K562 (cell line): Measurements from ENCODE around the gene LAMB2. TPM values are rescaled to one million over a fixed set of nuclear protein-coding genes. Genes with fewer than 3 reads are reported as not detected.

ENCODE experiments used
- ATAC-seq: fragments of 200-7000 bp; cut with Tn5 transposase; 3 replicates; pipeline ENCODE4 v1.9.1; 2020; ENCODE audit warnings: moderate library complexity
- BruUV-seq: library from RNA; stranded (reverse); fragments of 400-500 nt; replicated peaks from 2 replicates; lab custom pipeline; 2021; lab: Mats Ljungman, UMichigan
- CTCF ChIA-PET: fragments of 300-600 bp; formaldehyde crosslinking; extraction: SDS; loops from one replicate; lab custom pipeline; 2021; ENCODE audit warnings: low intra/inter-chr PET ratio; lab: Yijun Ruan, JAX
- POLR2A ChIA-PET: fragments of 300-600, 350-650 bp; sonication (Branson Sonifier 250); formaldehyde crosslinking; extraction: SDS; loops from one replicate; lab custom pipeline; 2021; ENCODE audit warnings: antibody characterized with exemption, inconsistent platforms; lab: Yijun Ruan, JAX
- DNase-seq, 4 experiments: peaks; one replicate each; pipeline versions ENCODE4 v3.0.0 to v3.0.0-alpha.2; 2011 to 2018; ENCODE audit warnings: low spot score in 3 of 4, mixed read lengths in 3 of 4; ENCODE audit errors: extremely low read depth in 1 of 4
- FAIRE-seq: peaks from 2 replicates; lab custom pipeline; 2011; peaks lifted over from hg19 to GRCh38; lab: Jason Lieb, UNC
- H2AFZ ChIP-seq: 2 replicates; pipeline ENCODE4 v1.6.0; 2011; ENCODE audit warnings: low read depth, low read length, control low read depth, inconsistent platforms
- H3K27ac ChIP-seq: fragments of 200-600 bp; 3 replicates; pipeline ENCODE4 v1.8.0; 2011; ENCODE audit warnings: low read depth, mild to moderate bottlenecking, control low read depth, inconsistent platforms, low read length, moderate library complexity, mixed read lengths; ENCODE audit errors: extremely low read depth
- H3K27me3 ChIP-seq, 2 experiments: fragments of 300-600 bp in 1 of 2; 2 replicates in 1 of 2; 3 replicates in 1 of 2; pipeline versions ENCODE4 v1.6.0 to v1.8.0; 2011; ENCODE audit warnings: inconsistent platforms in 2 of 2, low read length in 2 of 2, mild to moderate bottlenecking in 1 of 2, mixed read lengths in 1 of 2, moderate library complexity in 1 of 2; ENCODE audit not compliant: control insufficient read depth in 2 of 2, insufficient read depth in 2 of 2
- H3K36me3 ChIP-seq: fragments of 300-600 bp; 3 replicates; pipeline ENCODE4 v1.8.0; 2011; ENCODE audit warnings: mild to moderate bottlenecking, low read length, inconsistent platforms; ENCODE audit not compliant: control insufficient read depth, insufficient read depth
- H3K4me1 ChIP-seq, 2 experiments: fragments of 200-600 bp in 1 of 2; replicated peaks in 1 of 2; 2 replicates in 1 of 2; 3 replicates in 1 of 2; pipeline versions ENCODE4 v1.5.1 to v1.8.0; 2011; ENCODE audit warnings: inconsistent platforms in 2 of 2, low read length in 2 of 2, mild to moderate bottlenecking in 1 of 2, mixed read lengths in 1 of 2, moderate library complexity in 1 of 2; ENCODE audit not compliant: control insufficient read depth in 2 of 2, insufficient read depth in 2 of 2
- H3K4me2 ChIP-seq: 2 replicates; pipeline ENCODE4 v1.6.1; 2011; ENCODE audit warnings: low read length, control low read depth, inconsistent platforms, mixed read lengths; ENCODE audit not compliant: insufficient read depth
- H3K4me3 ChIP-seq: fragments of 200-600 bp; sonication (generic), shearing (Covaris generic); 2 replicates; pipeline ENCODE4 v1.5.1; 2016; ENCODE audit warnings: control low read depth, inconsistent platforms
- H3K79me2 ChIP-seq: fragments of 200-600 bp; 3 replicates; pipeline ENCODE4 v1.8.0; 2011; ENCODE audit warnings: low read length, inconsistent platforms; ENCODE audit not compliant: control insufficient read depth, insufficient read depth
- H3K9ac ChIP-seq, 2 experiments: 2 replicates each; pipeline versions ENCODE4 v1.6.0 to v1.6.1; 2011; ENCODE audit warnings: low read depth in 2 of 2, low read length in 2 of 2, control low read depth in 1 of 2, inconsistent platforms in 1 of 2, mild to moderate bottlenecking in 1 of 2, mixed read lengths in 1 of 2; ENCODE audit not compliant: insufficient read depth in 1 of 2
- H3K9me1 ChIP-seq: one replicate; pipeline ENCODE4 v1.6.0; 2011; ENCODE audit warnings: inconsistent platforms, mild to moderate bottlenecking, low read length, moderate library complexity; ENCODE audit not compliant: control insufficient read depth, insufficient read depth
- H3K9me3 ChIP-seq: replicated peaks from 2 replicates; pipeline ENCODE4 v1.5.1; 2011; ENCODE audit warnings: low read depth, low read length, inconsistent platforms; ENCODE audit not compliant: control insufficient read depth, insufficient read depth
- H4K20me1 ChIP-seq: replicated peaks from 2 replicates; pipeline ENCODE4 v1.6.1; 2011; ENCODE audit warnings: low read length, inconsistent platforms, mixed read lengths; ENCODE audit not compliant: control insufficient read depth, insufficient read depth
- CBX1 ChIP-seq: sonication (generic); IDR thresholded peaks from 2 replicates; pipeline ENCODE4 v1.6.1; 2016; ENCODE audit warnings: antibody characterized with exemption, low read depth, mild to moderate bottlenecking
- GABPA ChIP-seq: fragments of 200-800 bp; sonication (Bioruptor generic); conservative IDR thresholded peaks from 2 replicates; pipeline ENCODE4 v1.6.1; 2016; ENCODE audit warnings: low read depth, missing genetic modification characterization, missing compliant biosample characterization
- GATA2 ChIP-seq: sonication (generic); formaldehyde crosslinking; IDR thresholded peaks from 2 replicates; pipeline ENCODE4 v1.4.0; 2020; ENCODE audit warnings: mild to moderate bottlenecking, missing genetic modification reagents
- HDAC3 ChIP-seq: fragments of 450-650 bp; IDR thresholded peaks from 2 replicates; pipeline ENCODE4 v1.6.1; 2018; ENCODE audit warnings: borderline replicate concordance, mild to moderate bottlenecking, moderate library complexity; ENCODE audit not compliant: partially characterized antibody
- JUNB ChIP-seq: fragments of 450-650 bp; formaldehyde crosslinking; conservative IDR thresholded peaks from 2 replicates; pipeline ENCODE4 v1.4.0; 2020; ENCODE audit warnings: mild to moderate bottlenecking
- MEF2A ChIP-seq: IDR thresholded peaks from 2 replicates; pipeline ENCODE4 v1.6.1; 2011; ENCODE audit warnings: low read depth, mild to moderate bottlenecking, low read length, moderate library complexity; ENCODE audit not compliant: control insufficient read depth
- MYNN ChIP-seq, 2 experiments: sonication (generic); formaldehyde crosslinking in 1 of 2; IDR thresholded peaks; 2 replicates each; pipeline versions ENCODE4 v1.5.0 to v1.6.1; 2016 to 2020; ENCODE audit warnings: antibody characterized with exemption in 1 of 2, missing genetic modification reagents in 1 of 2
- NCOR1 ChIP-seq: fragments of 450-650 bp; IDR thresholded peaks from 2 replicates; pipeline ENCODE4 v1.6.1; 2016; ENCODE audit warnings: mild to moderate bottlenecking, moderate library complexity
- RBFOX2 ChIP-seq: fragments of 200-400 bp; formaldehyde crosslinking; IDR thresholded peaks from 2 replicates; pipeline ENCODE4 v1.6.1; 2017; ENCODE audit warnings: low read depth, mild to moderate bottlenecking, low read length, moderate library complexity
- RFX1 ChIP-seq: fragments of 450-650 bp; IDR thresholded peaks from 2 replicates; pipeline ENCODE4 v1.6.1; 2016; ENCODE audit warnings: mild to moderate bottlenecking, moderate library complexity
- ZSCAN29 ChIP-seq: fragments of 450-650 bp; IDR thresholded peaks from 2 replicates; pipeline ENCODE4 v1.6.1; 2017
- WGBS: fragments of 100-300 bp; shearing (Covaris generic); methylation state at CpG from one replicate; pipeline ENCODE4 v1.1.6; 2016; ENCODE audit warnings: low coverage, mixed read lengths; ENCODE audit not compliant: insufficient coverage; ENCODE audit errors: missing lambda C conversion rate; 5-methylcytosine and 5-hydroxymethylcytosine counted together
- in situ Hi-C: fragments of 300-500 bp; cut with MboI; formaldehyde crosslinking; loops from 4 replicates; pipeline ENCODE4 v1.15.0; 2018; ENCODE audit warnings: inconsistent platforms, mixed read lengths
- intact Hi-C: fragments of 100-400 bp; cut with micrococcal nuclease; formaldehyde crosslinking; loops from 2 replicates; pipeline ENCODE4 v1.14.2; 2022
- polyA plus RNA-seq, 8 experiments: library from polyadenylated mRNA; depleted of rRNA in 4 of 8; stranded (reverse) in 5 of 8; unstranded in 3 of 8; fragments of >200 nt; fragmentation: Nextera tagmentation in 2 of 8; fragmentation: Illumina TruSeq in 1 of 8; extraction: Ambion mirVana in 2 of 8; extraction: Trizol in 1 of 8; gene quantifications; 2 replicates each; pipeline versions ENCODE4 v1.2.1 to v1.2.3, GENCODE V29; 2011 to 2014; ENCODE audit warnings: inconsistent platforms in 1 of 8, missing spikeins in 1 of 8
- total RNA-seq, 7 experiments: library from RNA; depleted of rRNA in 6 of 7; stranded (reverse); fragments of >200 nt in 6 of 7; fragmentation: Illumina TruSeq in 2 of 7; extraction: Trizol in 2 of 7; gene quantifications; 2 replicates each; pipeline versions ENCODE4 v1.2.1 to v1.2.3, GENCODE V29; 2011 to 2021; ENCODE audit warnings: low replicate concordance in 1 of 7
- TF ChIP-seq, protein P1 (sequence below): fragments of 450-650 bp; IDR thresholded peaks from 2 replicates; pipeline ENCODE4 v1.6.1; 2018; ENCODE audit not compliant: partially characterized antibody

The LAMB2 gene
- total and polyA plus RNA-seq, 9 of the 15 experiments (the other 6 are each of a cell fraction or from before 2014, with no cell fraction given) = 1.4 to 26.0 (median 16.2) TPM

- 52% methylated on average over 3 of the region's 4 CpGs for WGBS
- ATAC-seq = no peak
- peak overlapping the region; percentile 84 for H3K4me2 ChIP-seq
Observed at GRCh38 chr3:49173792-49174170, 40.9 kb upstream of the LAMB2 start.

GRCh38 chr3:49173116-49173791 lies 40.4 kb upstream of the LAMB2 start:
- intact Hi-C loops = loop anchor here (5.0 kb wide), 4 partner anchors 64 to 274 kb away; partner anchors contain the start of genes C3orf62 and USP4
- Histone ChIP-seq H3K4me2 (peak overlapping the region; percentile 84), H3K4me3 (peak overlapping the region; percentile 72; the same call in 1 of the 2 replicates), H2AFZ (no peak overlapping the region), H3K9me3 (no peaks in the 10 kb centered on the region), H3K27me3 (no peaks in the 10 kb centered on the region), H3K4me1 (peaks cover 33 to 57% of the 10 kb centered on the region in 2 experiments), H3K9ac (peak overlapping the region; percentile 67 to 88; a peak in 3 of 4 replicates), H4K20me1 (no peaks in the 10 kb centered on the region; the same call in 1 of the 2 replicates), H3K36me3 (peaks cover 16% of the 10 kb centered on the region), H3K9me1 (peaks cover 3% of the 10 kb centered on the region), H3K79me2 (peaks cover 25% of the 10 kb centered on the region), H3K27ac (peak overlapping the region; percentile 1; the same call in 2 of the 3 replicates)
- ChIA-PET POLR2A (interaction anchor here (0.6 kb wide), 4 partner anchors 28 to 1049 kb away, joined by 3 read pairs; no protein-coding TSS in a partner anchor), CTCF (no interaction called here)
- in situ Hi-C loops = loop anchor here (25.0 kb wide), 1 partner anchor 264 kb away; the partner anchor contains the start of gene NICN1
- BruUV-seq = no TSS peak
- DNase-seq (peak; percentile 49 to 78 (median 58)), ATAC-seq (no peak), FAIRE-seq (peak; percentile 86)
- WGBS = 6% methylated on average over 2 of the region's 3 CpGs
- TF ChIP-seq RBFOX2 = 0 out of 2 replicates have a peak, but pooled peaks have one; percentile 7
- TF ChIP-seq GABPA (tag) = 0 out of 2 replicates have a peak, but pooled peaks have one; percentile 22
- TF ChIP-seq CBX1 = no peak
- peak; percentile 81 for TF ChIP-seq MEF2A
- no peak for TF ChIP-seq GATA2 (CRISPR knock-in tag)
- TF ChIP-seq, protein P1, sequence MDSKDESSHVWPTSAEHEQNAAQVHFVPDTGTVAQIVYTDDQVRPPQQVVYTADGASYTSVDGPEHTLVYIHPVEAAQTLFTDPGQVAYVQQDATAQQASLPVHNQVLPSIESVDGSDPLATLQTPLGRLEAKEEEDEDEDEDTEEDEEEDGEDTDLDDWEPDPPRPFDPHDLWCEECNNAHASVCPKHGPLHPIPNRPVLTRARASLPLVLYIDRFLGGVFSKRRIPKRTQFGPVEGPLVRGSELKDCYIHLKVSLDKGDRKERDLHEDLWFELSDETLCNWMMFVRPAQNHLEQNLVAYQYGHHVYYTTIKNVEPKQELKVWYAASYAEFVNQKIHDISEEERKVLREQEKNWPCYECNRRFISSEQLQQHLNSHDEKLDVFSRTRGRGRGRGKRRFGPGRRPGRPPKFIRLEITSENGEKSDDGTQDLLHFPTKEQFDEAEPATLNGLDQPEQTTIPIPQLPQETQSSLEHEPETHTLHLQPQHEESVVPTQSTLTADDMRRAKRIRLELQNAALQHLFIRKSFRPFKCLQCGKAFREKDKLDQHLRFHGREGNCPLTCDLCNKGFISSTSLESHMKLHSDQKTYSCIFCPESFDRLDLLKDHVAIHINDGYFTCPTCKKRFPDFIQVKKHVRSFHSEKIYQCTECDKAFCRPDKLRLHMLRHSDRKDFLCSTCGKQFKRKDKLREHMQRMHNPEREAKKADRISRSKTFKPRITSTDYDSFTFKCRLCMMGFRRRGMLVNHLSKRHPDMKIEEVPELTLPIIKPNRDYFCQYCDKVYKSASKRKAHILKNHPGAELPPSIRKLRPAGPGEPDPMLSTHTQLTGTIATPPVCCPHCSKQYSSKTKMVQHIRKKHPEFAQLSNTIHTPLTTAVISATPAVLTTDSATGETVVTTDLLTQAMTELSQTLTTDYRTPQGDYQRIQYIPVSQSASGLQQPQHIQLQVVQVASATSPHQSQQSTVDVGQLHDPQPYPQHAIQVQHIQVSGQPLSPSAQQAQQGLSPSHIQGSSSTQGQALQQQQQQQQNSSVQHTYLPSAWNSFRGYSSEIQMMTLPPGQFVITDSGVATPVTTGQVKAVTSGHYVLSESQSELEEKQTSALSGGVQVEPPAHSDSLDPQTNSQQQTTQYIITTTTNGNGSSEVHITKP = no peak
- peak; percentile 30; the same call in 1 of the 2 replicates for TF ChIP-seq NCOR1

More at GRCh38 chr3:49173792-49174170, 40.9 kb upstream of the LAMB2 start:
- POLR2A ChIA-PET = interaction anchor here (0.6 kb wide), 1 partner anchor 1022 kb away, joined by 3 read pairs; no protein-coding TSS in a partner anchor
- Histone ChIP-seq H3K36me3 (peaks cover 16% of the 10 kb centered on the region), H3K9ac (peak overlapping the region in 1 of 2 experiments; percentile 88; a peak in 1 of 4 replicates), H3K9me1 (peaks cover 3% of the 10 kb centered on the region), H3K4me3 (no peak overlapping the region), H2AFZ (no peak overlapping the region), H3K9me3 (no peaks in the 10 kb centered on the region), H3K79me2 (peaks cover 25% of the 10 kb centered on the region), H3K4me1 (peaks cover 33 to 57% of the 10 kb centered on the region in 2 experiments), H3K27ac (no peak overlapping the region; the same call in 2 of the 3 replicates), H4K20me1 (no peaks in the 10 kb centered on the region; the same call in 1 of the 2 replicates), H3K27me3 (no peaks in the 10 kb centered on the region)
- CTCF ChIA-PET = no interaction called here
- FAIRE-seq (no peak), DNase-seq (peak in 1 of 4 experiments; percentile 31)
- intact Hi-C loops = loop anchor here (5.0 kb wide), 4 partner anchors 64 to 274 kb away; partner anchors contain the start of genes C3orf62 and USP4
- BruUV-seq = no TSS peak
- in situ Hi-C loops = loop anchor here (25.0 kb wide), 1 partner anchor 264 kb away; the partner anchor contains the start of gene NICN1
- no peak for TF ChIP-seq JUNB (CRISPR knock-in tag)
- TF ChIP-seq RFX1 = peak; percentile 64
- peak; percentile 26; the same call in 1 of the 2 replicates for TF ChIP-seq MYNN (IDR thresholded peaks at IDR 0.05)
- TF ChIP-seq MYNN (CRISPR knock-in tag; IDR thresholded peaks at IDR 0.05) = no peak
- TF ChIP-seq GATA2 (CRISPR knock-in tag) = no peak
- TF ChIP-seq HDAC3 = no peak
- TF ChIP-seq ZSCAN29 = no peak
